ENCODE measurements around the gene RNF20. TPM values are rescaled to one million over a fixed set of nuclear protein-coding genes. Genes with fewer than 3 reads are reported as not detected.
"Not testable (repeated sequence)": the region's sequence is repeated elsewhere in the genome, so short reads cannot be mapped to it uniquely, and the experiment has no call there.

Gene RNF20
- total RNA-seq, 2 donors from 2014 or later, result 17.5 to 21.3 TPM

DNA sequence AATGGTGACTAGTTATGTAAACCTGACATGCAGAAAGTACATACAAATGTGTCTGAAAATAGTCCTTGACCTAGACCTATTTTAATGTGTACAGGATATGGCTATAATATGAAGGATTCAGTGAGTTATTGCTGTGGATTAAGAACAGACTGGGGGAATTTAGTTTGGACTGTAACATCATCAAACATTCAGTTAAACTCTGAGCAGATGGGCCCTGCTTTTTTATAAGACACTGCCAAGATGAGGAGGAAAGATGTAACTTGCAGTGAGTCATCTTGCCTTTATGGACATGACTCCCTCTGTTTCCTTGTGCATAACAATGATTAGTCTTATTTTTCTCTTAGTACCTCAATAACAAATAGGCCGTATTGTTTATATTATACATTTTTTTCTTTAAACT lies 48.9 kb downstream of the RNF20 start:
- intact Hi-C loops (cut with DNase I), result no loop called here
- no peaks in the 10 kb centered on the region for H3K9me3 ChIP-seq
- H3K4me1 ChIP-seq, result no peaks in the 10 kb centered on the region
- TF ChIP-seq CTCF (IDR thresholded peaks at IDR 0.05) (no peak), POLR2A (IDR thresholded peaks at IDR 0.05) (no peak)
- no peak overlapping the region for H3K4me3 ChIP-seq
- no peak overlapping the region for H3K27ac ChIP-seq
- no peaks in the 10 kb centered on the region for H3K36me3 ChIP-seq (replicated peaks in 1 of 2; ENCODE audit: insufficient read depth in 1 of 2, low read depth in 2 of 2)
- ATAC-seq (no peak), DNase-seq (no peak)
- H3K27me3 ChIP-seq, result no peaks in the 10 kb centered on the region
- 68 to 71% methylated on average over 1 of the region's 1 CpG for WGBS, 2 donors

- DNase-seq, result peak in 1 of 4 donors; percentile 30
- WGBS, 2 donors, result 50 to 61% methylated on average over 3 of the region's 3 CpGs
- H3K27ac ChIP-seq, result no peak overlapping the region
These were observed 52.1 kb downstream of the RNF20 start for GRCh38 chr9:101585740-101586139.

GRCh38 chr9:101586651-101587050 lies 53.0 kb downstream of the RNF20 start:
- intact Hi-C loops (cut with DNase I), result no loop called here
- WGBS, 2 donors, result 76 to 82% methylated on average over 5 of the region's 5 CpGs
- no peak overlapping the region for H3K27ac ChIP-seq
- no peaks in the 10 kb centered on the region for H3K36me3 ChIP-seq (replicated peaks in 1 of 2; ENCODE audit: insufficient read depth in 1 of 2, low read depth in 2 of 2)
- H3K9me3 ChIP-seq, result no peaks in the 10 kb centered on the region
- H3K4me1 ChIP-seq, result no peaks in the 10 kb centered on the region
- no peak for ATAC-seq
- peak in 1 of 4 donors; percentile 4 for DNase-seq
- no peak for TF ChIP-seq POLR2A (IDR thresholded peaks at IDR 0.05)
- TF ChIP-seq CTCF (IDR thresholded peaks at IDR 0.05), result no peak
- no peak overlapping the region for H3K4me3 ChIP-seq
- no peaks in the 10 kb centered on the region for H3K27me3 ChIP-seq

More at GRCh38 chr9:101585740-101586139, 52.1 kb downstream of the RNF20 start:
- Histone ChIP-seq H3K4me1 (no peaks in the 10 kb centered on the region), H3K27me3 (no peaks in the 10 kb centered on the region), H3K9me3 (no peaks in the 10 kb centered on the region), H3K4me3 (no peak overlapping the region), H3K36me3 (replicated peaks in 1 of 2; ENCODE audit: insufficient read depth in 1 of 2, low read depth in 2 of 2) (no peaks in the 10 kb centered on the region)
- no peak for ATAC-seq
- intact Hi-C loops (cut with DNase I), result no loop called here
- TF ChIP-seq CTCF (IDR thresholded peaks at IDR 0.05), result no peak
- no peak for TF ChIP-seq POLR2A (IDR thresholded peaks at IDR 0.05)

DNA sequence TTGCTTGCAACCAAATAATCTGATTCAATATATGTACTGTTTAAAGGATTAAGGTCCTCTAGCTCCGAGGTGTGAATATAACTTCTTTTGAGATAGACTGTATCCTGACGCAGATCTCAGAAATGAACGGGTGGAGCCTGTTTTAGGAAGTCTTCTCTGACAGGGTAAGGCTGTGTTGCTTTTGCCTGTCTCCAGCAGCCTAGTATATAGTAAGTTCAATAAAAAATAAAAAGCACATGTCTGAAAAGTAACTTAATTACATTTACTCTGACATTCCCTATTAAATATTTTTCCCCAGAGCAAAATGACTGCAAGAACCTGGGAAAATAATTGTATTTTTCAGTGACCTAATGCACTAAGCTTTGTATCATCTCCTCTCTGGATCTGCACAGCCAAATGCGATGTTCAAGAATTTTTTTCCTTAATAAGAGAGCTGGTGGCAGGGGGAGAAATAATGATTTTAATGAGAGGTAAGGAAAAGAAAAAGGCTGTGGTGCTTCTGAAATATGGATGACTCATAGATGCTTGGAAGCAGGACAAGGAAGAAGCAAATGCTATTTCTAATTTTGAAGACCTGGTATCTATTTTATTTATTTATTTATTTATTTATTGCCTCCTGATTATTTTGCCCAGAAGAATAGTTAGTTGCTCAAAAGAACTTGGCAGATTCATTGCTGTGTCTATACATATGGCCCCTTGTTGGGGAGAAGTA lies 53.8 kb downstream of the RNF20 start:
- Histone ChIP-seq H3K27me3 (no peaks in the 10 kb centered on the region), H3K9me3 (no peaks in the 10 kb centered on the region), H3K4me1 (no peaks in the 10 kb centered on the region), H3K27ac (no peak overlapping the region), H3K36me3 (replicated peaks in 1 of 2; ENCODE audit: insufficient read depth in 1 of 2, low read depth in 2 of 2) (no peaks in the 10 kb centered on the region), H3K4me3 (no peak overlapping the region)
- TF ChIP-seq POLR2A (IDR thresholded peaks at IDR 0.05) (no peak), CTCF (IDR thresholded peaks at IDR 0.05) (no peak)
- DNase-seq, result no peak
- intact Hi-C loops (cut with DNase I), result no loop called here
- 76 to 78% methylated on average over 4 of the region's 4 CpGs for WGBS, 2 donors
- no peak for ATAC-seq

GRCh38 chr9:101590074-101590473 lies 56.4 kb downstream of the RNF20 start:
- ATAC-seq, H3K4me1 ChIP-seq: not testable (repeated sequence)
- WGBS, 2 donors, result 82 to 85% methylated on average over 6 of the region's 6 CpGs

More at GRCh38 chr9:101590074-101590473, 56.4 kb downstream of the RNF20 start:
- H3K9me3 ChIP-seq; intact Hi-C loops (cut with DNase I); H3K27ac ChIP-seq; H3K36me3 ChIP-seq (replicated peaks in 1 of 2; ENCODE audit: insufficient read depth in 1 of 2, low read depth in 2 of 2); H3K4me3 ChIP-seq; DNase-seq; H3K27me3 ChIP-seq: not testable (repeated sequence)
